Ascending aorta (tissue), 2 donors: Measurements from ENCODE around the gene SLC16A4. TPM values are rescaled to one million over a fixed set of nuclear protein-coding genes. Genes with fewer than 3 reads are reported as not detected.
"Not testable (repeated sequence)": the region's sequence is repeated elsewhere in the genome, so short reads cannot be mapped to it uniquely, and the experiment has no call there.

Source experiments
- DNase-seq, 2 donors: peaks; one replicate each; pipeline ENCODE4 v3.0.0-alpha.2; 2019; ENCODE audit warnings: low spot score in 2 of 2
- H3K27ac ChIP-seq, 2 donors: fragments of 200-600 bp; sonication (generic); one replicate each; pipeline ENCODE4 v1.5.1; 2016 to 2017; ENCODE audit warnings: mild to moderate bottlenecking in 1 of 2
- H3K27me3 ChIP-seq: fragments of 200-600 bp; sonication (generic); one replicate; pipeline ENCODE4 v1.5.1; 2017
- H3K36me3 ChIP-seq, 2 donors: fragments of 200-600 bp; sonication (generic); one replicate each; pipeline ENCODE4 v1.5.1; 2016
- H3K4me1 ChIP-seq, 2 donors: fragments of 200-600 bp; sonication (generic); one replicate each; pipeline ENCODE4 v1.5.1; 2016 to 2017; ENCODE audit warnings: mild to moderate bottlenecking in 1 of 2
- H3K4me3 ChIP-seq, 2 donors: fragments of 200-600 bp; sonication (generic); one replicate each; pipeline ENCODE4 v1.5.1; 2016 to 2017; ENCODE audit warnings: mild to moderate bottlenecking in 1 of 2
- H3K9me3 ChIP-seq, 2 donors: fragments of 200-600 bp; sonication (generic); one replicate each; pipeline ENCODE4 v1.5.1; 2016
- intact Hi-C: fragments of 100-400 bp; cut with DNase I; formaldehyde crosslinking; loops from one replicate; pipeline ENCODE4 v1.15.1; 2023
- total RNA-seq: library from RNA; depleted of rRNA; stranded (reverse); fragments of >200 nt; gene quantifications from one replicate; pipeline ENCODE4 v1.1.0, GENCODE V29; 2016
- TF ChIP-seq, protein P1 (sequence below), 3 experiments: fragments of 200-600 bp in 2 of 3; fragments of 450-650 bp in 1 of 3; sonication (generic) in 2 of 3; IDR thresholded peaks; one replicate each; pipeline ENCODE4 v1.5.1; 2016 to 2019; ENCODE audit warnings: antibody characterized with exemption in 3 of 3, mild to moderate bottlenecking in 1 of 3, moderate library complexity in 1 of 3

SLC16A4 gene
- total RNA-seq, 1 donor from 2014 or later = 5.6 TPM

DNA sequence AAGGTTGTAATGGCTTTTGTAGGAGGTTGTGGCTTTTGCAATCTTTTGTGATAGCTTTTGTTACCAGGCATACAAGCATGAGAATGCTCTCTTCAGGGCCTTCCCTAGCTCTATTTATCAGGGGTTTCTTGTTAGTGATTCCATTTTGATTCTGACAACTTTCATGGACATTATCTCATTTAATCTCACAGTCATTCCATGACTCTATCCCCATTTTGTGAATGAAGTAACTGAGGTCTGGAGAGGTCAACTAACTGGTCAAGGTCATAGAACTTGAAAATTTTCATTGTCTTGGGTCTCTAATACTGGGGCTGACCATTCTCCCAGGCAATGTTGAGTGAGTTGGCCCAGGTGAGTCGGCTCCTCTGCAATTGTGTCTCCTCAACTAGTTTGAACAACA is 27.9 kb upstream of the SLC16A4 start:
- intact Hi-C loops = no loop called here
- Histone ChIP-seq H3K9me3 (no peaks in the 10 kb centered on the region), H3K36me3 (no peaks in the 10 kb centered on the region), H3K4me1 (no peaks in the 10 kb centered on the region), H3K27me3 (no peaks in the 10 kb centered on the region), H3K4me3 (no peak overlapping the region), H3K27ac (no peak overlapping the region)
- TF ChIP-seq, protein P1, sequence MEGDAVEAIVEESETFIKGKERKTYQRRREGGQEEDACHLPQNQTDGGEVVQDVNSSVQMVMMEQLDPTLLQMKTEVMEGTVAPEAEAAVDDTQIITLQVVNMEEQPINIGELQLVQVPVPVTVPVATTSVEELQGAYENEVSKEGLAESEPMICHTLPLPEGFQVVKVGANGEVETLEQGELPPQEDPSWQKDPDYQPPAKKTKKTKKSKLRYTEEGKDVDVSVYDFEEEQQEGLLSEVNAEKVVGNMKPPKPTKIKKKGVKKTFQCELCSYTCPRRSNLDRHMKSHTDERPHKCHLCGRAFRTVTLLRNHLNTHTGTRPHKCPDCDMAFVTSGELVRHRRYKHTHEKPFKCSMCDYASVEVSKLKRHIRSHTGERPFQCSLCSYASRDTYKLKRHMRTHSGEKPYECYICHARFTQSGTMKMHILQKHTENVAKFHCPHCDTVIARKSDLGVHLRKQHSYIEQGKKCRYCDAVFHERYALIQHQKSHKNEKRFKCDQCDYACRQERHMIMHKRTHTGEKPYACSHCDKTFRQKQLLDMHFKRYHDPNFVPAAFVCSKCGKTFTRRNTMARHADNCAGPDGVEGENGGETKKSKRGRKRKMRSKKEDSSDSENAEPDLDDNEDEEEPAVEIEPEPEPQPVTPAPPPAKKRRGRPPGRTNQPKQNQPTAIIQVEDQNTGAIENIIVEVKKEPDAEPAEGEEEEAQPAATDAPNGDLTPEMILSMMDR (IDR thresholded peaks at IDR 0.05) = no peak
- no peak for DNase-seq

DNA sequence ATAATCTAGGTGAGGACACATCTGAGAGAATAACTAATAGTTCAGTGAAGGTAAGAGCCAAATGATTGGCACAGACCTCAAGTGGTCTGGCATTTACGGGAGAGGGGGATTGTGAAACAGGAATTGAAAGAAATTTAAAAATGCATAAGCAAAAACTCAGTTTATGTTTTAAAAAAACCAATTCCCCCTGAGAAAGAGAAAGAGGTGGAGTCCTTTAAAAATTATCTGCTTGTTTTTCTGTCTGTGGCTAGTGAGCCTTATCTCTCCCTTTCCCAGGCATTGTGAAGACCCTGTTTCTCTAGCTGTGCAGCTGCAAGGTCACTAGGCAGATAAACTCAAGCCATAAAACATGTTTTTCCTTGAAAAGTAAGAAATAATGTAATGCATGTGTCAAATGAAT is 22.2 kb upstream of the SLC16A4 start:
- DNase-seq, H3K27ac ChIP-seq, H3K9me3 ChIP-seq, H3K4me1 ChIP-seq, H3K4me3 ChIP-seq, intact Hi-C loops, H3K36me3 ChIP-seq, H3K27me3 ChIP-seq: not testable (repeated sequence)

DNA sequence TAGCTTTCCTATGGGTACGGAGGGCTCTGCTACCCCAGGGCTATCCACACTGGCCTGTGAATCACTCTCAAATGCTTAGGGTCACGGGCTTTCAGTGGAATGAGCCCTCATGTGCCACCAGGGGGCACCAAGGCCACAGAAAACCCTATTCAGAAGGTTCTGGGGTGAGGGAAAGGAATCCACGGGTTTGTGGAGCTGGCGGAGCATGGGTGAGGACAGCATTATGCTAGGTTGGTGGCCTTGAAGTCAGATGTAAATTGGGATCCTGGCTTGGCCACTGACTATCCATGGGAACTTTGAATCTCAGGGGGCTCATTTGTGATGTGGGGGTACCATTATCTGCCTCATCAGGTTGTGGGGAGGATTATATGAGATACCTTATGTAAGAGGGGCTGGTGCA is 21.8 kb upstream of the SLC16A4 start:
- intact Hi-C loops = loop anchor here (1.0 kb wide), 1 partner anchor 48 kb away; no protein-coding TSS in a partner anchor
- TF ChIP-seq, protein P1 (IDR thresholded peaks at IDR 0.05) = peak; percentile 47 to 72 (median 55)
- Histone ChIP-seq H3K27ac (no peak overlapping the region), H3K36me3 (no peaks in the 10 kb centered on the region), H3K4me1 (peaks cover 3 to 7% of the 10 kb centered on the region in 2 donors), H3K9me3 (no peaks in the 10 kb centered on the region), H3K27me3 (no peaks in the 10 kb centered on the region), H3K4me3 (no peak overlapping the region)
- DNase-seq = peak in 1 of 2 donors; percentile 80

DNA sequence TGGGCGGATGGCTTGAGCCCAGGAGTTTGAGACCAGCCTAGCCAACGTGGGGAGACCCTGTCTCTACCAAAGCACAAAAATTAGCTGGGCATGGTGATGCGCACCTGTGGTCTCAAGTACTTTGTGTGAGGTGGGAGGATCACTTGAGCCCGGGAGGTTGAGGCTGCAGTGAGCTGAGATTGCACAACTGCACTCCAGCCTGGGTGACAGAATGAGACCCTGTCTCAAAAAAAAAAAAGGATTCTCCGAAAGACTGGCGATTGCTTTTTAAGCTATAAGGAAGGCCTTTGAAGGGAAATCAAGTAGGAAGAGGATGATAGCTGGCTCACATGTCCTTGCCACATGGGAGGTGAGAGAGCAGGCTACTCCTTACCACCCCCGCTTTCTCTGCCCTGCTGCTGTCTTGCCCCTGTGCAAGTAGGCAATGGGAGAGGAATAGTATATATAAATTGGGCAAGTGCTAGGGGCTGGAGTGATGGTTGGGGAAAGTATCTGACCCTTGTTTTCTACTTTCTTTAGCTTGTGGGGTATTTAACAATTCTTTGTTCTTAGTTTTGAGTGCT is 20.4 kb upstream of the SLC16A4 start:
- TF ChIP-seq, protein P1 (IDR thresholded peaks at IDR 0.05) = no peak
- intact Hi-C loops = no loop called here
- DNase-seq = no peak
- Histone ChIP-seq H3K27ac (no peak overlapping the region), H3K36me3 (no peaks in the 10 kb centered on the region), H3K4me3 (no peak overlapping the region), H3K4me1 (peaks cover 7 to 8% of the 10 kb centered on the region in 2 donors), H3K9me3 (no peaks in the 10 kb centered on the region), H3K27me3 (no peaks in the 10 kb centered on the region)

DNA sequence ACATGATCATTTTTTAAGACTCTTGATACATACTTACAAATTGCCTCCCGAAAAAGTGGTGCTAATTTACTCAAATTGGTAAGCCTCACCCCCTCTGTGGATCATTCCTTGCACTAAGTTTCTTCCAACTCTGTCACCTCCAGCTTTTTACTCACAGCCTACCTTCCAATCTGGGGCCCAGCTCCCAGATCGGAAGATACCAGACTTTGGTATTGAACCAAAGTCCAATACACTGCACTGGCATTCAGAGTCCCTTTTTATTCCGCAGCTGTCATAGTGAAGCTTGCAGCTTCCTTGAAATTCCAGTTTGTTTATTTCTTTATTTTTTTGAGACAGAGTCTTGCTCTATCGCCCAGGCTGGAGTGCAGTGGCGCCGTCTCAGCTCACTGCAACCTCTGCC is 18.5 kb upstream of the SLC16A4 start:
- intact Hi-C loops = no loop called here
- no peaks in the 10 kb centered on the region for H3K27me3 ChIP-seq
- DNase-seq = no peak
- H3K9me3 ChIP-seq = no peaks in the 10 kb centered on the region
- no peak overlapping the region for H3K27ac ChIP-seq
- TF ChIP-seq, protein P1 (IDR thresholded peaks at IDR 0.05) = no peak
- no peak overlapping the region for H3K4me3 ChIP-seq
- H3K4me1 ChIP-seq = peaks cover 9 to 16% of the 10 kb centered on the region in 2 donors
- peaks cover 3 to 13% of the 10 kb centered on the region in 2 donors for H3K36me3 ChIP-seq

DNA sequence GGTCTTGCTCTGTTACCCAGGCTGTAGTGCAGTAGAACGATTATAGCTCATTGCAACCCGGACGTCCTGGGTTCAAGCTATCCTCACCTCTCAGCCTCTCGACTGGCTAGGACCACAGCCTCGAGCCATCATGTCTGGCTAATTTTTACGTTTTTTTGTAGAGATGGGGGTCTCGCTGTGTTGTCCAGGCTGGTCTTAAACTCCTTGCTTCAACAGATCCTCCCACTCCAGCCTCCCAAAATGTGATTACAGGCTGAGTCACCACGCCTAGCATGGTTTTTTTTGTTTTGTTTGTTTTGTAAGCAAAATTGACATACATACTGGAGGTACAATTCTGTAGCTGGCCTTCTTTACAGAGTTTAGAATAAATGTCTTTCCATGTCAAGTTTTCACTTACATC is 17.7 kb upstream of the SLC16A4 start:
- H3K27ac ChIP-seq = peak overlapping the region; percentile 93 to 96
- TF ChIP-seq, protein P1 (IDR thresholded peaks at IDR 0.05) = no peak
- H3K4me3 ChIP-seq = peak overlapping the region; percentile 81 to 93
- DNase-seq = no peak
- H3K9me3 ChIP-seq = no peaks in the 10 kb centered on the region
- H3K36me3 ChIP-seq = peaks cover 10 to 22% of the 10 kb centered on the region in 2 donors
- intact Hi-C loops = no loop called here
- no peaks in the 10 kb centered on the region for H3K27me3 ChIP-seq
- peaks cover 9 to 16% of the 10 kb centered on the region in 2 donors for H3K4me1 ChIP-seq
